Keratinocyte (primary cell): ENCODE data around the gene TGM1. TPM values are rescaled to one million over a fixed set of nuclear protein-coding genes. Genes with fewer than 3 reads are reported as not detected.

ENCODE experiments used
- DNase-seq: peaks from one replicate; pipeline ENCODE4 v3.0.0-alpha.2; 2011; ENCODE audit warnings: low read depth, missing footprints, low spot score
- FAIRE-seq: peaks from 2 replicates; lab custom pipeline; 2011; peaks lifted over from hg19 to GRCh38; lab: Jason Lieb, UNC
- H2AFZ ChIP-seq: 2 replicates; pipeline ENCODE4 v1.6.0; 2012; ENCODE audit warnings: low read length, control low read depth, inconsistent platforms; ENCODE audit not compliant: control insufficient read depth
- H3K27ac ChIP-seq: 2 replicates; pipeline ENCODE4 v1.5.1; 2011; ENCODE audit warnings: low read length; ENCODE audit not compliant: control insufficient read depth, insufficient read depth
- H3K27me3 ChIP-seq: 3 replicates; pipeline ENCODE4 v1.6.0; 2011; ENCODE audit warnings: low read length; ENCODE audit not compliant: control insufficient read depth, insufficient read depth; ENCODE audit errors: extremely low read depth
- H3K36me3 ChIP-seq, 2 experiments: 2 replicates in 1 of 2; 3 replicates in 1 of 2; pipeline ENCODE4 v1.5.1; 2011; ENCODE audit warnings: low read length in 2 of 2, mild to moderate bottlenecking in 1 of 2; ENCODE audit not compliant: control insufficient read depth in 2 of 2, insufficient read depth in 2 of 2; ENCODE audit errors: extremely low read depth in 1 of 2
- H3K4me1 ChIP-seq: 3 replicates; pipeline ENCODE4 v1.5.1; 2011; ENCODE audit warnings: low read length; ENCODE audit not compliant: control insufficient read depth, insufficient read depth; ENCODE audit errors: extremely low read depth
- H3K4me2 ChIP-seq: 3 replicates; pipeline ENCODE4 v1.6.0; 2011; ENCODE audit warnings: low read depth, low read length; ENCODE audit not compliant: control insufficient read depth, insufficient read depth; ENCODE audit errors: extremely low read depth
- H3K4me3 ChIP-seq, 3 experiments: fragments of 200-600 bp in 1 of 3; sonication (generic) in 1 of 3; 2 replicates in 2 of 3; 3 replicates in 1 of 3; pipeline ENCODE4 v1.5.1; 2011 to 2016; ENCODE audit warnings: low read length in 3 of 3, mild to moderate bottlenecking in 3 of 3, control low read depth in 2 of 3, inconsistent platforms in 1 of 3, low read depth in 1 of 3, mixed read lengths in 1 of 3, mixed run types in 1 of 3, moderate library complexity in 1 of 3; ENCODE audit not compliant: control insufficient read depth in 2 of 3, insufficient read depth in 2 of 3; ENCODE audit errors: extremely low read depth in 1 of 3
- H3K79me2 ChIP-seq: 2 replicates; pipeline ENCODE4 v1.6.0; 2012; ENCODE audit warnings: low read length; ENCODE audit not compliant: control insufficient read depth, insufficient read depth
- H3K9ac ChIP-seq: 3 replicates; pipeline ENCODE4 v1.6.0; 2011; ENCODE audit warnings: low read length; ENCODE audit not compliant: control insufficient read depth, insufficient read depth; ENCODE audit errors: extremely low read depth
- H3K9me1 ChIP-seq: 3 replicates; pipeline ENCODE4 v1.6.0; 2011; ENCODE audit warnings: low read length; ENCODE audit not compliant: control insufficient read depth, insufficient read depth; ENCODE audit errors: extremely low read depth
- H3K9me3 ChIP-seq: 2 replicates; pipeline ENCODE4 v1.5.1; 2012; ENCODE audit warnings: low read depth, low read length; ENCODE audit not compliant: control insufficient read depth
- H4K20me1 ChIP-seq: 3 replicates; pipeline ENCODE4 v1.6.0; 2011; ENCODE audit warnings: low read length; ENCODE audit not compliant: control insufficient read depth, insufficient read depth; ENCODE audit errors: extremely low read depth
- EZH2 ChIP-seq: IDR thresholded peaks from one replicate; pipeline ENCODE4 v1.6.1; 2012; ENCODE audit warnings: inconsistent platforms, mild to moderate bottlenecking, low read length, moderate library complexity
- dilution Hi-C: fragments of 300-500 bp; cut with MboI; formaldehyde crosslinking; loops from one replicate; pipeline ENCODE4 v1.7.0; 2020; ENCODE audit warnings: low sequenced_read_pairs; ENCODE audit not compliant: extremely low pct_ligation_motif_present
- polyA plus RNA-seq, 5 experiments: library from polyadenylated mRNA; depleted of rRNA in 3 of 5; stranded (reverse) in 3 of 5; stranded (forward) in 1 of 5; unstranded in 1 of 5; fragments of >200 nt; gene quantifications; 1 replicate in 1 of 5; 2 replicates in 3 of 5; 3 replicates in 1 of 5; pipeline versions ENCODE4 v1.2.1 to v1.2.3, GENCODE V29; 2011 to 2012; ENCODE audit warnings: missing spikeins in 2 of 5, low read depth in 1 of 5, low replicate concordance in 1 of 5
- TF ChIP-seq, protein P1 (sequence below), 3 experiments: IDR thresholded peaks in 1 of 3; conservative IDR thresholded peaks in 1 of 3; optimal IDR thresholded peaks in 1 of 3; 2 replicates in 2 of 3; 3 replicates in 1 of 3; pipeline versions ENCODE3 to v1.5.1; 2011; ENCODE audit warnings: low read length in 3 of 3, mild to moderate bottlenecking in 3 of 3, moderate library complexity in 2 of 3, control low read depth in 1 of 3, inconsistent platforms in 1 of 3; ENCODE audit not compliant: insufficient read depth in 2 of 3; ENCODE audit errors: extremely low read depth in 1 of 3

The TGM1 gene
- polyA plus RNA-seq, 1 donor (not counting 4 experiments of a cell fraction or from before 2014, with no cell fraction given) = 16.1 TPM

DNA sequence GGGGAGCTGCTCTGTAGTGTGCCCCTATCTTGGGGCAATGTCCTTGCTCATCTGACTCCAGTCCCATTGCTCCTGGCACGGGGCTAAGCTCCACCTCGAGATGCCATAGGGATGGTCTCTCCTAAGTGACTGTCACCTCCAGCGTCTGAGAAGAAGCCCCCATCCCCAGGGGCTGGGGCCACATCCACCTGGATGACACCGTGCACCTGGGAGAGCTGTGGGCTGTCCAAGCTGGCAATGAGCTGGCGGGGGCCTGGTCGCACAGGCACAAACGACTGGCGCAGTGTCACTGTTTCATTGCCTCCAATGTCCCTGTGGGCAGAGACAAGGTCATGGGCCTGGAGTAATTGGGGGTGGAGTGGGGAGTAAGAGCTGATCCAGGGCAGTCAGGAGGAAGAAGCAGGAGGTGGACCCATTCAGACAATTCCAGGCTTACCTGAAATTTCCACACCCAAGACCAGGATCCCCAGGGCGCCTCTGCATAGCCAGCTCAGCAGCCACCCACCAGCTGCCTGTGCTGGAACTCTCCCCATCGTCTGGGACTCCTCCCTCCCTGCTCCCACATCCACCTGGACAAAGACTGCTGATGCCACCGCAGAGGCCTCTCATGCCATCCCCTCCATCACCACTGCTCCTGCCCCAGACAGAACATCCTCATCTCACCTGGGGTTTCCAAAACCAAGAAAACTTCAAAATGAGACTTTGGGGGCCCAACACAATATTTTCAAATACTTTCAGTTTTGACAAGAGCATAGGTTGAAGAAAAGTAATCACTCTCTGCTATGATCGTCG lies 13.6 kb downstream of the TGM1 start:
- Histone ChIP-seq H3K9ac (no peak overlapping the region), H3K27ac (no peak overlapping the region), H3K4me2 (no peak overlapping the region), H3K27me3 (no peaks in the 10 kb centered on the region), H3K9me3 (no peaks in the 10 kb centered on the region), H3K36me3 (peaks cover 4 to 21% of the 10 kb centered on the region in 2 experiments), H2AFZ (no peak overlapping the region), H3K9me1 (no peaks in the 10 kb centered on the region), H4K20me1 (no peaks in the 10 kb centered on the region), H3K4me3 (no peak overlapping the region), H3K79me2 (no peaks in the 10 kb centered on the region), H3K4me1 (no peaks in the 10 kb centered on the region)
- no peak for DNase-seq
- no peak for TF ChIP-seq EZH2
- TF ChIP-seq, protein P1, sequence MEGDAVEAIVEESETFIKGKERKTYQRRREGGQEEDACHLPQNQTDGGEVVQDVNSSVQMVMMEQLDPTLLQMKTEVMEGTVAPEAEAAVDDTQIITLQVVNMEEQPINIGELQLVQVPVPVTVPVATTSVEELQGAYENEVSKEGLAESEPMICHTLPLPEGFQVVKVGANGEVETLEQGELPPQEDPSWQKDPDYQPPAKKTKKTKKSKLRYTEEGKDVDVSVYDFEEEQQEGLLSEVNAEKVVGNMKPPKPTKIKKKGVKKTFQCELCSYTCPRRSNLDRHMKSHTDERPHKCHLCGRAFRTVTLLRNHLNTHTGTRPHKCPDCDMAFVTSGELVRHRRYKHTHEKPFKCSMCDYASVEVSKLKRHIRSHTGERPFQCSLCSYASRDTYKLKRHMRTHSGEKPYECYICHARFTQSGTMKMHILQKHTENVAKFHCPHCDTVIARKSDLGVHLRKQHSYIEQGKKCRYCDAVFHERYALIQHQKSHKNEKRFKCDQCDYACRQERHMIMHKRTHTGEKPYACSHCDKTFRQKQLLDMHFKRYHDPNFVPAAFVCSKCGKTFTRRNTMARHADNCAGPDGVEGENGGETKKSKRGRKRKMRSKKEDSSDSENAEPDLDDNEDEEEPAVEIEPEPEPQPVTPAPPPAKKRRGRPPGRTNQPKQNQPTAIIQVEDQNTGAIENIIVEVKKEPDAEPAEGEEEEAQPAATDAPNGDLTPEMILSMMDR (optimal IDR thresholded peaks at IDR 0.05 in 1 of 3, IDR thresholded peaks at IDR 0.05 in 1 of 3, conservative IDR thresholded peaks at IDR 0.05 in 1 of 3; ENCODE audit: extremely low read depth in 1 of 3, insufficient read depth in 2 of 3, low read length in 3 of 3) = no peak
- dilution Hi-C loops = no loop called here
- no peak for FAIRE-seq

DNA sequence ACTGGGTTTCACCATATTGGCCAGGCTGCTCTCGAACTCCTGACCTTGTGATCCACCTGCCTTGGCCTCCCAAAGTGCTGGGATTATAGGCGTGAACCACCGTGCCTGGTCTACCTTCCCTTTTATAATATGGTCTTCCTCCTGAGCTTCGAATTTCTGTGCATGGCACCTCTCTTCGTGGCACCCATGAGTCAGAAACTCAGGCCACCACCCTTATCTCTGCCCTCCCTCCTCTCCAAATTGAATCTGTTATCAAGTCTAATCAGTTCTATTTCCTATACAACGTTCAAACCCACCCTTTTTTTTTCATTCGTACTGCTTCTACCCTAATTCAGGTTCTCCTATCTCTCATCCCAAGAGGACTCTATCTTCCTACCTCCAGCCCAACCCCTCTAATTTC lies 15.6 kb downstream of the TGM1 start:
- Histone ChIP-seq H3K27ac (no peak overlapping the region), H3K27me3 (no peaks in the 10 kb centered on the region), H3K4me3 (no peak overlapping the region), H3K4me2 (no peak overlapping the region), H3K36me3 (peaks cover 4 to 12% of the 10 kb centered on the region in 2 experiments), H2AFZ (no peak overlapping the region), H4K20me1 (no peaks in the 10 kb centered on the region), H3K9me3 (no peaks in the 10 kb centered on the region), H3K9ac (no peak overlapping the region), H3K9me1 (no peaks in the 10 kb centered on the region), H3K4me1 (peaks cover 7% of the 10 kb centered on the region), H3K79me2 (no peaks in the 10 kb centered on the region)
- TF ChIP-seq, protein P1 (optimal IDR thresholded peaks at IDR 0.05 in 1 of 3, IDR thresholded peaks at IDR 0.05 in 1 of 3, conservative IDR thresholded peaks at IDR 0.05 in 1 of 3; ENCODE audit: extremely low read depth in 1 of 3, insufficient read depth in 2 of 3, low read length in 3 of 3) = no peak
- no peak for TF ChIP-seq EZH2
- DNase-seq (no peak), FAIRE-seq (no peak)
- dilution Hi-C loops = no loop called here
